GM19395 (cell line): ENCODE results near the gene HS3ST5.
A peak's percentile ranks its signal among the peaks of the same experiment; 100 is the strongest.
"Not testable (repeated sequence)": the region's sequence is repeated elsewhere in the genome, so short reads cannot be mapped to it uniquely, and the experiment has no call there.

Source experiments
- ATAC-seq: cut with Tn5 transposase; IDR thresholded peaks from one replicate; pipeline ENCODE4 v1.9.1; 2021; ENCODE audit warnings: mild to moderate bottlenecking, moderate library complexity; ENCODE audit not compliant: unreplicated experiment

The HS3ST5 gene

GRCh38 chr6:114157848-114158247 is 185.0 kb downstream of the HS3ST5 start:
- no peak for ATAC-seq

GRCh38 chr6:114155763-114156162 is 187.1 kb downstream of the HS3ST5 start:
- no peak for ATAC-seq

- no peak for ATAC-seq
Observed at GRCh38 chr6:114154812-114155211, 188.0 kb downstream of the HS3ST5 start.

GRCh38 chr6:114153448-114153847 is 189.4 kb downstream of the HS3ST5 start:
- ATAC-seq, result no peak

GRCh38 chr6:114151064-114151690 is 191.6 kb downstream of the HS3ST5 start:
- no peak for ATAC-seq

GRCh38 chr6:114149182-114149581 is 193.6 kb downstream of the HS3ST5 start:
- not testable (repeated sequence) for ATAC-seq

- ATAC-seq, result no peak
Observed at GRCh38 chr6:114144887-114145851, 197.7 kb downstream of the HS3ST5 start.

- no peak for ATAC-seq
Observed at GRCh38 chr6:114142258-114142657, 200.6 kb downstream of the HS3ST5 start.

GRCh38 chr6:114140416-114140815 is 202.4 kb downstream of the HS3ST5 start:
- ATAC-seq, result no peak

GRCh38 chr6:114138577-114139248 is 204.1 kb downstream of the HS3ST5 start:
- no peak for ATAC-seq

GRCh38 chr6:114135363-114135971 is 207.4 kb downstream of the HS3ST5 start:
- ATAC-seq, result no peak

- no peak for ATAC-seq
Observed at GRCh38 chr6:114133816-114134215, 209.0 kb downstream of the HS3ST5 start.

GRCh38 chr6:114131945-114132344 is 210.9 kb downstream of the HS3ST5 start:
- no peak for ATAC-seq

- ATAC-seq, result no peak
Observed at GRCh38 chr6:114125576-114125975, 217.2 kb downstream of the HS3ST5 start.

GRCh38 chr6:114121913-114122662 is 220.7 kb downstream of the HS3ST5 start:
- ATAC-seq, result no peak

GRCh38 chr6:114119056-114119455 is 223.8 kb downstream of the HS3ST5 start:
- ATAC-seq, result no peak

- no peak for ATAC-seq
Observed at GRCh38 chr6:114115652-114116051, 227.2 kb downstream of the HS3ST5 start.

- peak; percentile 65 for ATAC-seq
Observed at GRCh38 chr6:114108119-114109002, 234.5 kb downstream of the HS3ST5 start.

- ATAC-seq, result no peak
Observed at GRCh38 chr6:114106020-114106419, 236.8 kb downstream of the HS3ST5 start.
